ENCODE measurements around the gene FAM240A. TPM values are rescaled to one million over a fixed set of nuclear protein-coding genes. Genes with fewer than 3 reads are reported as not detected.

The FAM240A gene
- total RNA-seq, 1 experiment from 2014 or later = not detected

- H3K9me3 ChIP-seq (ENCODE audit: low read depth, low read length, poor library complexity, severe bottlenecking) = no peaks in the 10 kb centered on the region
- H3K27ac ChIP-seq (ENCODE audit: low read depth, low read length, poor library complexity, severe bottlenecking) = no peak overlapping the region
- CTCF ChIA-PET = no interaction called here
- H3K27me3 ChIP-seq (replicated peaks; ENCODE audit: insufficient read depth, low read depth, low read length, poor library complexity) = no peaks in the 10 kb centered on the region
- no peak for DNase-seq (ENCODE audit: low spot score)
- TF ChIP-seq EZH2 (IDR thresholded peaks at IDR 0.05; ENCODE audit: borderline replicate concordance, low read depth, low read length, poor library complexity, severe bottlenecking) (no peak), CTCF (conservative IDR thresholded peaks at IDR 0.05; ENCODE audit: low read depth, low read length) (no peak)
- POLR2A ChIA-PET (ENCODE audit: low non-redundant PET) = no interaction called here
- intact Hi-C loops (cut with micrococcal nuclease; ENCODE audit: unreplicated experiment) = no loop called here
- no TSS peak for BruUV-seq (replicated peaks)
- no peaks in the 10 kb centered on the region for H3K4me1 ChIP-seq (ENCODE audit: insufficient read depth, low read length, poor library complexity, severe bottlenecking)
- no peaks in the 10 kb centered on the region for H3K36me3 ChIP-seq (ENCODE audit: insufficient read depth, low read length, poor library complexity, severe bottlenecking)
- no peak overlapping the region for H3K4me3 ChIP-seq (ENCODE audit: low read depth, low read length, poor library complexity, severe bottlenecking)
Measured at GRCh38 chr3:46669191-46669999, 57.1 kb downstream of the FAM240A start.

- H3K4me3 ChIP-seq (ENCODE audit: low read depth, low read length, poor library complexity, severe bottlenecking) = no peak overlapping the region
- no peaks in the 10 kb centered on the region for H3K4me1 ChIP-seq (ENCODE audit: insufficient read depth, low read length, poor library complexity, severe bottlenecking)
- intact Hi-C loops (cut with micrococcal nuclease; ENCODE audit: unreplicated experiment) = no loop called here
- no TSS peak for BruUV-seq (replicated peaks)
- no peak for TF ChIP-seq EZH2 (IDR thresholded peaks at IDR 0.05; ENCODE audit: borderline replicate concordance, low read depth, low read length, poor library complexity, severe bottlenecking)
- TF ChIP-seq CTCF (conservative IDR thresholded peaks at IDR 0.05; ENCODE audit: low read depth, low read length) = no peak
- H3K27me3 ChIP-seq (replicated peaks; ENCODE audit: insufficient read depth, low read depth, low read length, poor library complexity) = no peaks in the 10 kb centered on the region
- no peaks in the 10 kb centered on the region for H3K36me3 ChIP-seq (ENCODE audit: insufficient read depth, low read length, poor library complexity, severe bottlenecking)
- H3K9me3 ChIP-seq (ENCODE audit: low read depth, low read length, poor library complexity, severe bottlenecking) = no peaks in the 10 kb centered on the region
- no peak overlapping the region for H3K27ac ChIP-seq (ENCODE audit: low read depth, low read length, poor library complexity, severe bottlenecking)
- CTCF ChIA-PET = no interaction called here
- no peak for DNase-seq (ENCODE audit: low spot score)
- POLR2A ChIA-PET (ENCODE audit: low non-redundant PET) = no interaction called here
Measured at GRCh38 chr3:46670000-46670890, 57.9 kb downstream of the FAM240A start.

DNA sequence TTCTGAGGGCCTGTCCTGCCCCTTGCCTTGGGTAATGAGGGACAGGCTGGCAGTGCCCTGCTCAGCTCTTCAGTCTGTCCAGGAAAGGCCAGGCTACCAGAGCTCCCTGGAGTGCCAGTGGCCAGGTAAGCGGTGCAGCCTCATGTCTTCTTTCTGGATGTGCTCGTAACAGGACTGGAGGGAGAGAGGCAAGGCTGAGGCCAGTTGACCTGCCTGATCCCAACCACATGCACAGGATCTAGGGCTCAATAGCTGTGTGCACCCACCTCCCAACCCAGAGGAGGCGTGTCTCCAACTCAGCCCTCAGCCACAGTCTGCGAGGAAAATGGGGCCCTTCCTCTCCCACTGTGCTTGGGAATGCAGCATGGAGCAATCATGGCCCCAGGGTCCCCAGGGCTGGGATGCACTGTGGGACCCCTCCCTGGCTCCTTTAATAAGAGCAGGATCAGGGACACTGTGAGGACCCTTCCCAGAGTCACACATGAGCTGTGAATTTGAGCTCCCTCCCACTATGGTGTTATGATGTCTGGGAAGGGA lies 58.6 kb downstream of the FAM240A start:
- Histone ChIP-seq H3K36me3 (ENCODE audit: insufficient read depth, low read length, poor library complexity, severe bottlenecking) (no peaks in the 10 kb centered on the region), H3K27me3 (replicated peaks; ENCODE audit: insufficient read depth, low read depth, low read length, poor library complexity) (no peaks in the 10 kb centered on the region), H3K4me3 (ENCODE audit: low read depth, low read length, poor library complexity, severe bottlenecking) (no peak overlapping the region), H3K4me1 (ENCODE audit: insufficient read depth, low read length, poor library complexity, severe bottlenecking) (no peaks in the 10 kb centered on the region), H3K27ac (ENCODE audit: low read depth, low read length, poor library complexity, severe bottlenecking) (no peak overlapping the region), H3K9me3 (ENCODE audit: low read depth, low read length, poor library complexity, severe bottlenecking) (no peaks in the 10 kb centered on the region)
- CTCF ChIA-PET = no interaction called here
- POLR2A ChIA-PET (ENCODE audit: low non-redundant PET) = no interaction called here
- no peak for TF ChIP-seq EZH2 (IDR thresholded peaks at IDR 0.05; ENCODE audit: borderline replicate concordance, low read depth, low read length, poor library complexity, severe bottlenecking)
- TF ChIP-seq CTCF (conservative IDR thresholded peaks at IDR 0.05; ENCODE audit: low read depth, low read length) = no peak
- no peak for DNase-seq (ENCODE audit: low spot score)
- intact Hi-C loops (cut with micrococcal nuclease; ENCODE audit: unreplicated experiment) = no loop called here
- BruUV-seq (replicated peaks) = no TSS peak

All from A673 (cell line).